ENCODE results near the gene SPATA32. TPM values are rescaled to one million over a fixed set of nuclear protein-coding genes. Genes with fewer than 3 reads are reported as not detected.

The SPATA32 gene
- total RNA-seq, 1 experiment from 2014 or later, result not detected

GRCh38 chr17:45234641-45235415 is 27.1 kb downstream of the SPATA32 start:
- Histone ChIP-seq H3K4me3 (ENCODE audit: low read length) (no peak overlapping the region), H4K20me1 (ENCODE audit: insufficient read depth, low read depth, low read length) (no peaks in the 10 kb centered on the region), H3K27me3 (ENCODE audit: low read length) (no peaks in the 10 kb centered on the region), H2AFZ (ENCODE audit: low read length) (no peak overlapping the region), H3K4me1 (ENCODE audit: low read length) (no peaks in the 10 kb centered on the region), H3K9me2 (replicated peaks; ENCODE audit: insufficient read depth, low read length) (no peaks in the 10 kb centered on the region), H3K9me3 (ENCODE audit: low read length) (no peaks in the 10 kb centered on the region), H3K27ac (ENCODE audit: low read length) (no peak overlapping the region), H3K4me2 (ENCODE audit: low read depth, low read length, poor library complexity, severe bottlenecking) (no peak overlapping the region), H3K36me3 (ENCODE audit: insufficient read depth, low read length) (no peaks in the 10 kb centered on the region), H3K79me2 (ENCODE audit: low read length) (no peaks in the 10 kb centered on the region), H3K9ac (ENCODE audit: low read length) (no peak overlapping the region)
- peak; percentile 80 for DNase-seq

DNA sequence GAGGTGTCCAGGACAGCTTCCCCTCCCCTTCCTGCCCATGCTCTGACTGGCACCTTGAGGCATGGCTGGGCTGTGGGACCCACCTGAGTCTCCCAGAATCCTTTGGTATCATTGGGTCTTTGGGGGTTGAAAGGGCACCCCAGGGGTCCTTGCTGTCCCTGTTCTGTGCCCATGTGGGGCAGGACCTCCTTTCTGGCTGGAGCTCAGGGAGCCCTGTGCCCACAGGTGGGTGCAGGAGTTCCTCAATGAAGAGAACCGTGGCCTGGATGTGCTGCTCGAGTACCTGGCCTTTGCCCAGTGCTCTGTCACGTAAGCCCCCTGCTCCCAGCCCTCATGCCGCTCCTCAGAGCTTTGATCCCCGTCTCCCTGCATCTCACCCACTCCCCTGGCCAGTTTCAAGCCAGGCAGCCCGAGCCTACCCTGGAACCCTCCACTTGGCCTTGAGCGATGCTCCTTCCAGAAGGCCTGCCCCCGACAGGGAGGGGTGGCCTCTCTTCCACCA is 28.4 kb downstream of the SPATA32 start:
- DNase-seq, result no peak
- H3K79me2 ChIP-seq (ENCODE audit: low read length), result no peaks in the 10 kb centered on the region
- no peak overlapping the region for H3K4me2 ChIP-seq (ENCODE audit: low read depth, low read length, poor library complexity, severe bottlenecking)
- no peaks in the 10 kb centered on the region for H3K36me3 ChIP-seq (ENCODE audit: insufficient read depth, low read length)
- H3K27ac ChIP-seq (ENCODE audit: low read length), result no peak overlapping the region
- H3K4me3 ChIP-seq (ENCODE audit: low read length), result no peak overlapping the region
- no peaks in the 10 kb centered on the region for H3K27me3 ChIP-seq (ENCODE audit: low read length)
- H4K20me1 ChIP-seq (ENCODE audit: insufficient read depth, low read depth, low read length), result no peaks in the 10 kb centered on the region
- H2AFZ ChIP-seq (ENCODE audit: low read length), result no peak overlapping the region
- no peaks in the 10 kb centered on the region; the same call in 1 of the 2 replicates for H3K4me1 ChIP-seq (ENCODE audit: low read length)
- H3K9me3 ChIP-seq (ENCODE audit: low read length), result no peaks in the 10 kb centered on the region
- H3K9me2 ChIP-seq (replicated peaks; ENCODE audit: insufficient read depth, low read length), result no peaks in the 10 kb centered on the region
- H3K9ac ChIP-seq (ENCODE audit: low read length), result no peak overlapping the region

- no peaks in the 10 kb centered on the region for H3K9me3 ChIP-seq (ENCODE audit: low read length)
- H3K79me2 ChIP-seq (ENCODE audit: low read length), result no peaks in the 10 kb centered on the region
- H3K4me2 ChIP-seq (ENCODE audit: low read depth, low read length, poor library complexity, severe bottlenecking), result no peak overlapping the region
- no peaks in the 10 kb centered on the region for H3K9me2 ChIP-seq (replicated peaks; ENCODE audit: insufficient read depth, low read length)
- H3K4me1 ChIP-seq (ENCODE audit: low read length), result peaks cover 5% of the 10 kb centered on the region
- no peak for DNase-seq
- no peaks in the 10 kb centered on the region for H3K36me3 ChIP-seq (ENCODE audit: insufficient read depth, low read length)
- no peak overlapping the region for H2AFZ ChIP-seq (ENCODE audit: low read length)
- no peak overlapping the region for H3K9ac ChIP-seq (ENCODE audit: low read length)
- H3K4me3 ChIP-seq (ENCODE audit: low read length), result no peak overlapping the region
- H3K27ac ChIP-seq (ENCODE audit: low read length), result no peak overlapping the region
- H4K20me1 ChIP-seq (ENCODE audit: insufficient read depth, low read depth, low read length), result no peaks in the 10 kb centered on the region
- H3K27me3 ChIP-seq (ENCODE audit: low read length), result no peaks in the 10 kb centered on the region
These were observed 29.1 kb downstream of the SPATA32 start for GRCh38 chr17:45232514-45233422.

DNA sequence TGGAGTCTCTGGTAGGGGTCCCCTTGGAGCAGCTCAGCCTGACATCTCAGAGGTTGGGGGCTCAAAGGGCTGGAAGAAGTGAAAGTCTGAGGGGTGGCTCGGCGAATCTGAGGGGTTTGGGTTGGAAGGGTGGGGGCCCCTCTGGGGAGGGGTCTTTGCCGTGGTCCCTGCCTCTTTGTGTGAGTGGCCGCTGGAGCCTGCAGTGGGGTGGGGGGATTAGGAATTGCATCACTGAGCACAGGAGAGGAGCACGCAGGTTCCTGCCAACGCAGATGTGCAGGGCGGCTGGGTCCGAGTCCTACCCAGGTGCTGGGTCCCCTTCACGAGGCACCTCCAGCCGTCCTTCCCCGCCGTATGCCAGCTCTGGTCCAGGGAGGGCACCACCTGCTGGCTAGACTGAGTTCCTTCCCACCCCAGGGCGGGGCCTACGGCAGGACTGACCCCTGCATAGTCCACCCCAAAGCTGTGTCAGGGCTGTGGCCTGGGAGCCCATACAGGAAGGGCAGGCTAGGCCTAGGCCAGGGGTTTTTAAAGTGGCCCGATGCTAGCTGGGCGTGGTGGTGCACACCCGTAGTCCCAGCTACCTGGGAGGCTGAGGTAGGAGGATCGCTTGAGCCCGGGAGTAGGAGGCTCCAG is 30.3 kb downstream of the SPATA32 start:
- no peak overlapping the region for H3K27ac ChIP-seq (ENCODE audit: low read length)
- no peaks in the 10 kb centered on the region for H4K20me1 ChIP-seq (ENCODE audit: insufficient read depth, low read depth, low read length)
- H2AFZ ChIP-seq (ENCODE audit: low read length), result no peak overlapping the region
- H3K9me2 ChIP-seq (replicated peaks; ENCODE audit: insufficient read depth, low read length), result no peaks in the 10 kb centered on the region
- no peaks in the 10 kb centered on the region for H3K9me3 ChIP-seq (ENCODE audit: low read length)
- no peaks in the 10 kb centered on the region for H3K36me3 ChIP-seq (ENCODE audit: insufficient read depth, low read length)
- no peak overlapping the region for H3K9ac ChIP-seq (ENCODE audit: low read length)
- no peaks in the 10 kb centered on the region for H3K27me3 ChIP-seq (ENCODE audit: low read length)
- no peak overlapping the region for H3K4me2 ChIP-seq (ENCODE audit: low read depth, low read length, poor library complexity, severe bottlenecking)
- no peaks in the 10 kb centered on the region for H3K79me2 ChIP-seq (ENCODE audit: low read length)
- DNase-seq, result no peak
- peaks cover 12% of the 10 kb centered on the region for H3K4me1 ChIP-seq (ENCODE audit: low read length)
- H3K4me3 ChIP-seq (ENCODE audit: low read length), result no peak overlapping the region

DNA sequence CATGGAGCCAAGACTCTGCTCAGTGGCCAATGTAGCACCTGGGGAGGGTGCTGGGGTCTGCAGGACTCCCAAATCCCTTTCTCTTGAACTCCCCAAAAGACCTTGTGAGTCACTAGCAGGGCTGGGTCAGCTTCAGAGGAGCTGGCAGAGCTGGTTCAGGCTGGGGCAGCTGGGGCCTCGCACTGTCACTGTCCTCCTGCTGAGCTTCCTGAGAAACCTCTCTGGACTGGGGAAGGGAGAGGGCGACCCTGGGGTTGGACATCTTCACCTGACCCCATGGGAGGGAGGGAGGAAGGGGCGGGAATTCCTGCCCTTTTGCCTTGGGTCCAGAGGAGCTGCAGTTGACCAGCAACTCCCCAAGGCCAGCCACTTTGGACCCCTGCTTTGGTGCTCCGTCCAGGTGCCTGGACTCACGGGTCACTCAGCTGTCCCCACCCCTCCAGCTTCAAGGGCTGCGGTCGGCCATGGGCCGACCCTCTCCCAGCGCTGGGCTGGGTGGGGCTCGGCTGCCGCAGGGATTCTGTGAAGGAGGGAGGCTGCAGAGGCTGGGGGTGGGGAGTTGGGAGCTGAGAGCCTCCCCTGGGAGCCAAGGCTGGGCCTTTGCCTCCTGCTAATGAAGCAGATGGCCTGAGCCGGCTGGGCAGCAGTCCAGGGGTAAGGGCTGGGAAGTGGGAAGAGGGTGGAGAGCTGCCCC is 31.0 kb downstream of the SPATA32 start:
- Histone ChIP-seq H3K4me1 (ENCODE audit: low read length) (peaks cover 18% of the 10 kb centered on the region), H3K36me3 (ENCODE audit: insufficient read depth, low read length) (no peaks in the 10 kb centered on the region), H3K79me2 (ENCODE audit: low read length) (no peaks in the 10 kb centered on the region), H3K4me3 (ENCODE audit: low read length) (no peak overlapping the region), H3K4me2 (ENCODE audit: low read depth, low read length, poor library complexity, severe bottlenecking) (no peak overlapping the region), H3K9ac (ENCODE audit: low read length) (no peak overlapping the region), H3K9me2 (replicated peaks; ENCODE audit: insufficient read depth, low read length) (no peaks in the 10 kb centered on the region), H4K20me1 (ENCODE audit: insufficient read depth, low read depth, low read length) (no peaks in the 10 kb centered on the region), H3K27me3 (ENCODE audit: low read length) (no peaks in the 10 kb centered on the region), H2AFZ (ENCODE audit: low read length) (no peak overlapping the region), H3K9me3 (ENCODE audit: low read length) (no peaks in the 10 kb centered on the region), H3K27ac (ENCODE audit: low read length) (no peak overlapping the region)
- no peak for DNase-seq

GRCh38 chr17:45230410-45230786 is 31.5 kb downstream of the SPATA32 start:
- no peak overlapping the region for H3K9ac ChIP-seq (ENCODE audit: low read length)
- no peaks in the 10 kb centered on the region for H4K20me1 ChIP-seq (ENCODE audit: insufficient read depth, low read depth, low read length)

DNA sequence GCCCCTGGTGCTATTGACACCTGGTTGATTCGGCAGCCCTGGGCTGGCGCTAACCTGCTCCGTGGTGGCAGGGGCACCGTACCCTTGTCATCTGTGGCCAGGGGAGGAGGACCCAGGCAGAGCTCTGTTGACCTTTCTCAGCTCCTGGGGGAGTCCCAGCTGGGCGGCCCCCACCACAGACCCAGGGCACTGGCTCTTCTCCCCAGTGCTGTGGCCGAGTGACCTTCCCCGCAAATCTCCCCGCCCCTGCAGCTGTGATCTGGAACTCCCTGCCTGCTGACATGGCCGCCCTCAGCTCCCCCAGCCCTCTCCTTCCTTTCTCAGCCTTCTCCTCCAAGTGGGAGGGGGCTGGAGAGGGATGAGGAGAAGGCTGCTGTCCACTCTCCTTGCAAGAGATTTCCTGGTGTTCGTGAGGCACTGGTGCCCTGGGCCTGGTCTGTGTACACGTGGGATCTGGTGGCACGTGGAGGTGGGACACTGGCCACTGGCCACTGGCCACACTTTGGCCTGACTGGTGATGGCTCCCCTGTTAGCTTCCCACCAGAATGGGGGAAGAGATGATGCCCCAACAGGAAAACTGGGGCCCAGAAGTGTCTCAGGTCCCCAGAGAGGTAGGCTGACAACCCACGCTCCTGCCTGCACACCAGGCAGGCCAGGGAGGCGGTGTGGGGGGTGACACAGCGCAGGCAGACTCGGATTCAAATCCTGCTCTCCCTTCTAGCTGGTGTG is 32.0 kb downstream of the SPATA32 start:
- Histone ChIP-seq H3K9me3 (ENCODE audit: low read length) (no peaks in the 10 kb centered on the region), H3K9ac (ENCODE audit: low read length) (no peak overlapping the region), H3K27me3 (ENCODE audit: low read length) (no peaks in the 10 kb centered on the region), H4K20me1 (ENCODE audit: insufficient read depth, low read depth, low read length) (no peaks in the 10 kb centered on the region), H3K27ac (ENCODE audit: low read length) (no peak overlapping the region), H3K79me2 (ENCODE audit: low read length) (no peaks in the 10 kb centered on the region), H3K9me2 (replicated peaks; ENCODE audit: insufficient read depth, low read length) (no peaks in the 10 kb centered on the region), H3K4me2 (ENCODE audit: low read depth, low read length, poor library complexity, severe bottlenecking) (no peak overlapping the region), H2AFZ (ENCODE audit: low read length) (no peak overlapping the region), H3K4me1 (ENCODE audit: low read length) (peaks cover 19% of the 10 kb centered on the region), H3K36me3 (ENCODE audit: insufficient read depth, low read length) (no peaks in the 10 kb centered on the region), H3K4me3 (ENCODE audit: low read length) (no peak overlapping the region)
- no peak for DNase-seq

More at GRCh38 chr17:45230410-45230786, 31.5 kb downstream of the SPATA32 start:
- Histone ChIP-seq H3K4me1 (ENCODE audit: low read length) (peaks cover 19% of the 10 kb centered on the region), H3K9me2 (replicated peaks; ENCODE audit: insufficient read depth, low read length) (no peaks in the 10 kb centered on the region), H3K4me2 (ENCODE audit: low read depth, low read length, poor library complexity, severe bottlenecking) (no peak overlapping the region), H2AFZ (ENCODE audit: low read length) (no peak overlapping the region), H3K79me2 (ENCODE audit: low read length) (no peaks in the 10 kb centered on the region), H3K4me3 (ENCODE audit: low read length) (no peak overlapping the region), H3K9me3 (ENCODE audit: low read length) (no peaks in the 10 kb centered on the region), H3K36me3 (ENCODE audit: insufficient read depth, low read length) (no peaks in the 10 kb centered on the region), H3K27ac (ENCODE audit: low read length) (no peak overlapping the region), H3K27me3 (ENCODE audit: low read length) (no peaks in the 10 kb centered on the region)
- DNase-seq, result no peak
